Fibroblast of skin of back (primary cell): ENCODE measurements around the gene ATP6V0E1. TPM values are rescaled to one million over a fixed set of nuclear protein-coding genes. Genes with fewer than 3 reads are reported as not detected.

ENCODE experiments used
- DNase-seq: peaks from one replicate; pipeline ENCODE4 v3.0.0-alpha.2; 2013
- polyA plus RNA-seq, 2 experiments: library from polyadenylated mRNA; unstranded; fragments of 120-200 nt; gene quantifications; one replicate each; pipeline ENCODE4 v1.2.1, GENCODE V29; 2013; ENCODE audit not compliant: insufficient read length in 2 of 2

Gene ATP6V0E1
- polyA plus RNA-seq (2013, experiment 1 of 2; ENCODE audit: insufficient read length): 245 TPM
- 244 TPM for polyA plus RNA-seq (2013, experiment 2 of 2; ENCODE audit: insufficient read length)

DNA sequence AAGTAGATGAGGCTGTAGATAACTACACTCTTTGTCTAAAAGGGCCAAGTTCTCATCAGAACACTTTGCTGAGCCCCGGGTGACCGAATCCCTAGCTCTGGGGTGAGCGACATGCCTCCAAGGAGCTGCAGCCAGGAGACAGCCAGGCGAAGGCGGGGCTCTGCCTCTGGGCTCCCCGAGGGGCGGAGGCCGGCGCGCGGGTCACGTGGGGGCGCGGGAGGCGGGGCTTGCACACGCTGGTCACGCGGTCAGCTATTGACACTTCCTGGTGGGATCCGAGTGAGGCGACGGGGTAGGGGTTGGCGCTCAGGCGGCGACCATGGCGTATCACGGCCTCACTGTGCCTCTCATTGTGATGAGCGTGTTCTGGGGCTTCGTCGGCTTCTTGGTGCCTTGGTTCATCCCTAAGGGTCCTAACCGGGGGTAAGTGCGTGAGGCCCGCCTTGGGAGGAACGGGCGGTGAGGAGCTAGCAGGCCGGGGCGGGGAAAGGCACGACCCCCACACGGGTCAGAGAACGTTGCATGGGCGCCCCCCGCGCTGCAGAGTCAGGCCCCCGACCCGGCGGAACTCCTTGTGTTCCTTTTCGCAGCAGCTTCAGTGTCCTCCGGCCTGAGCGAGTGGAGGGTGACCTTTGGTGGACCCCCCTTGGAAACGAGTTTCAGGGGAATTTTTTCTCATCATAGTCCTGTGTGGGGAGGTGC is at the start of gene ATP6V0E1:
Gene ATP6V0E1 (plus strand): TSS at position 230 of the 702 bp plus-strand sequence. CDS start 90 bp downstream, at position 320.
- DNase-seq: peak; percentile 93

- DNase-seq: no peak
Observed at GRCh38 chr5:172935096-172935495, 48.5 kb upstream of the ATP6V0E1 start.

DNA sequence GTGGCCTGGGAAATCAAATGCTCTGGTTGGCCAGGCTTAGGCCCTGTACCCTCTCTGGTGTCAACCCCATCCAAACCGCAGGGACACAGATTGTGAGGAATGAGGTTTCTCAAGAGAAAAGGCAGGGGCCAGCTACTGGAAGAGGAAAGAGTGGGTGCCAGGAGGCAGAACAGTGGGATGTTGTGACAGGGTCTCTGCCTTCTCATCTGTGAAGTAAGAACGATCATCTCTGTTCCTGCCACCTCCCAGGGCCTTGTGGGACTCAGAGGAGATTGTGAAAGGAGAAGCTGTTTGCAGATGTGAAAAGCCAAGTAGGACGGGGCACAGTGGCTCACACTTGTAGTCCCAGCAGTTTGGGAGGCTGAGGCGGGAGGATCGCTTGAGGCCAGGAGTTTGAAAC is 47.2 kb upstream of the ATP6V0E1 start:
- DNase-seq: no peak

- DNase-seq: peak; percentile 71
Observed at GRCh38 chr5:172939071-172939470, 44.5 kb upstream of the ATP6V0E1 start.

- DNase-seq: peak; percentile 42
Observed at GRCh38 chr5:172939611-172940267, 43.8 kb upstream of the ATP6V0E1 start.

- DNase-seq: no peak
Observed at GRCh38 chr5:172940268-172941066, 43.1 kb upstream of the ATP6V0E1 start.

- peak; percentile 34 for DNase-seq
Observed at GRCh38 chr5:172941067-172941516, 42.5 kb upstream of the ATP6V0E1 start.

DNA sequence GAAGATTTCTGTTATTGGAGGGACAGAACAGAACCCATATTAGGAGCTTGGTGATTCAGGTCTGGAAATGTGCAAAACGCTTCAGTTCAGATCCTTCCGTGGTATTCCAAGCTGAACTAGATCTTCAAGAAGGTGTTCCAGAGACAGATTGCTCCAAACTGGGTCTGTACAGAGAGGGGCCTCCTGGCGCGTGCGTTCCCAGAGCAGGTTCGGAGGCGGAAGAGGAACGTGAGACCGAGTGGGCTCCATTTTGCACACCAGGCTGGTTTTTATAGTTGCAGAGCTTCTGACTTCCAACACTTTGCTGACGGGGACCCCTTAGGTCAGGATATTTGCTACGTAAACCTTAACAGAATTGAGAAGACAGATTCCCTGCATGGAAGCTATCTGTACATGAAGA is 41.0 kb upstream of the ATP6V0E1 start:
- DNase-seq: no peak

DNA sequence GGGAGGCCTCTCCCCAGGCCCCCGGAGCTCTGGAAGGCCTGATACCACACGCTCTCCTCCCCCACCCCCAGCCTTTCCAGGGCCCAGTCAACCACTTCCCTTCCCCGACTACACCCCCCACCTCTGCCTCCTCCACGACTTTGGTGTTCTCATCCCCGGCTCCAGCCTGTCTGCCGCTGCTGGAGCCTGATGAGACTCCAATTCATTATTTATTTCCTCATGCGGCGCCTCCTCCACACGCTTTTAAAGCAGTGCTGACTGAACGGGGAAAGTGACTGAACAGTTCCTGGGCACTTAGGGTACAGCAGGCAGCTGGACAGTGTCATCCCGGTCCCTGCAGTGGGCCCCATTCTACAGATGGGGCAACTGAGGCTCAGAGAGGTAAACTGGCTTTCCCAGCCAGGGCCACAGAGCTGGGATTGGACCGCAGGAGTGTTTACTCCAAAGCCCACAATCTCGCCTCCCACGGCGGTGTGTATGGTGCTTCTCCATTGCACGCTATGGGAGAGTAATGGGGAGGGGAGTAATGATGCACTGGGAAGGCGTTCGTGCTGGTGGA is 40.2 kb upstream of the ATP6V0E1 start:
- peak; percentile 98 for DNase-seq

DNA sequence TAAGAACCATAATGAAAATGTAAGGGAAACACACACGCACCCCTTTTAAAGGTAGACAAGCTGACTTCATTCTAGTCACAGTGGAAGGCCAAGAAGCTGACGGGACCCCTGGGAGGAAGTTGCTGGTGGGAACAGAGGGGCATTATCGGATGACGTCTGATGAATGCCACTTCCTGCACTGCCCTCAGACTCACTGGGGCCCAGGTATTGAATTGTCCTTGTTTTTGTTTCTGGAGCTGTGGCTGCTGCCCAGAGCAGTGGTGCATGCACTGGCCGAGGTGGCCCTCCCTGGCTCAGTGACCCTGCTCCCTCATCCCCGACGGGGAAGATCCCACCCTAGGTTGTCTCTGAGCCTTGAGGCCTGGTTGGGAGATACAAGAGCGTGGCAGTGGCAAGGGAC is 39.7 kb upstream of the ATP6V0E1 start:
- peak; percentile 63 for DNase-seq

- peak; percentile 79 for DNase-seq
Observed at GRCh38 chr5:172944741-172945140, 38.8 kb upstream of the ATP6V0E1 start.

- DNase-seq: peak; percentile 48
Observed at GRCh38 chr5:172945151-172945550, 38.4 kb upstream of the ATP6V0E1 start.

DNA sequence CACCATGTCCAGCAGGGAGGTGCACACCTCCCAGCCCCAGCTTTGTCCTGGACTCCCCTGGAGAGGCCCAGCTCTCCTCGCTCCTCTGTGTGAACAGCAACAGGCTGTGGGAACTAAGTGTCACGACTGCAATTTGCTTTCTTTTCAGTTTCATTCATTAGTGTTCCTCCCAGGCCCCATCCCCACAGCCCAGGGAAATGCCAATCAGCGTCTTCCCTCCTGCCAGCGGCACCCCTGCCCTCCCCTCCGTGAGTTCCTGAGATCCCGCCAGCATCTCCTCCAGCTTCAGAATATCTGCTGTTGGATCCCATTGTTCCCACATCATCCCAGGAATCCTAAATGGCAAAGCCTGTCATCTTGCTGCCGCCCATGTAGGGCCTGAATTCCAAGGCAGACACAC is 37.4 kb upstream of the ATP6V0E1 start:
- no peak for DNase-seq

- DNase-seq: no peak
Observed at GRCh38 chr5:172949426-172949825, 34.1 kb upstream of the ATP6V0E1 start.

- DNase-seq: no peak
Observed at GRCh38 chr5:172950176-172950965, 33.2 kb upstream of the ATP6V0E1 start.

GRCh38 chr5:172951371-172952033 is 32.1 kb upstream of the ATP6V0E1 start:
- no peak for DNase-seq

DNA sequence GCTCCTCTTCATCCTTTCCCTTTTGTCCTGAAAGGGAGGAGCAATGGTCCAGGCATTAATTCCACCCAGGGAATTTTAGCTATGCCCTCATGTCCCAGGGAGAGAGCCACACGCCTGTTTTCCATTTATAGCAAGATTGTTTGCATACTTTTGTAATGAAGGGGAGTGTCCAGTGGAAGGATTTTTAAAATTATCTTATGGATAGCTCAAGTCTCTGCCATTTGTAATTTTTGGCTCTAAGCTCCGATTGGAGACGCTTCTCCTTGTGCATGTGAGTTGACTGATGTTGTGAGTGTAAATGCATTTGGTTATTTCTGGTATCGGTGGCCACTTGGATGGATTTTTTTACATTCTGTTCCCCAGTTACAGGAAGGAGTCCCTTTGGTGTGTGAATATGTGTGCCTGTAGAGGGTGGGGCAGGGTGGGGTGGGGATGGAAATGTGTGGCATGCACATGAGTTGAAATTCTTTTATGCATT is 31.5 kb upstream of the ATP6V0E1 start:
- DNase-seq: peak; percentile 94

DNA sequence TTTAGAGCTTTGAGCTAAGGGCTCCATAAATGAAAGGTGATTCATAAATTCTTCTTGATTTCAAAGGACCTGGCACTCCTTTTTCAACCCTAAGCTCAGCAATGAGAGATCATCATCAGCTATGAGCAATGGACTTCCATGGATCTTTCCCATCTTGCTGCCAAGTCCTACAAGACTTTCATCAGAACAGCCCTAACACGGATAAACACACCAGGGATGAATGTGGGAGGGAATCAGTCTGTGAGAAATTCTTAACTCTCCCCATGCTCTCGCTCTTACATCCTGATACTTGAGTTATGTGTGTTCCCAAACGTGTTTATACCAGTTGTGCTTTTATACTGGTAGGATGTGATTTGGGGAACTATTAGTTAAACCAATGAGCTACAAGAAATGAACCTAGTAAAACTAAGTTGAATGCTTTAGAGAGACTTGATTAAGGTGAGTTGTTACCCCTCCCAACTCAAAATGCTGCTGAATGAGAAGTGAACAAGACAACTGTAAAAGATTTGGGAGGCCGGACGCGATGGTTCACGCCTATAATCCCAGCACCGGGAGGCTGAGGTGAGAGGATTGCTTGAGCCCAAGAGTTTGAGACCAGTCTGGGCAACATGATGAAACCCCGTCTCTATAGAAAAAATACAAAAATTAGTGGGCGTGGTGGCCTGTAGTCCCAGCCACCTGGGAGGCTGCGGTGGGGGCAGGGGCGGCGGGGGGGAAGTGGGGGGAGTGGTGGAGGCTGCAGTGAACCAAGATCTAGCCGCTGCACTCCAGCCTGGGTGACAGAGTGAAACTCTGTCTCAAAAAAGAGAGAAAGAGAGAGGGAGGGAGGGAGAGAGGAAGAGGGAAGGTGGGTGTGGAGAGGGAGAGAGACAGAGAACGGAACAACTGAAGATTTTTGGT is 29.5 kb upstream of the ATP6V0E1 start:
- DNase-seq: peak; percentile 96

- peak; percentile 48 for DNase-seq
Observed at GRCh38 chr5:172954751-172955159, 28.8 kb upstream of the ATP6V0E1 start.

DNA sequence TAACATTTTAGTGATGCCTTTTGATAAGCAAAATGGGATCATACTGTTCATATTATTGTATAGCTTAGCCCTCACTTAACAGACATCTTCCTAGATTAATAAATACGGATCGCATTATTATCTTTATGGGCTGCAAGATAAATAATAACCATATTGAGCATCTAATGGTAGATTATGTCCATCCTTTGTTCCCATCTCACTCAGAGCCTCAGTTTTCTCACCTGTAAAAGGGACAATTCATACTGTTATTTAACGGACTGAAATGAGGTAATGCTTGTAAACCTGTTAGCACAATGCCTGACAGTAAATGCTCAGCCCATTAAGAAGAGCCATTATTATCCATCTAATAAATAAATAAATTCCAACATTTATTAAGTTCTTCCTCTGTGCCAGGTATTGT is 27.3 kb upstream of the ATP6V0E1 start:
- DNase-seq: no peak
